C1 segment of cervical spinal cord (tissue), 14 donors: ENCODE measurements around the gene DLK2.
A peak's percentile ranks its signal among the peaks of the same experiment; 100 is the strongest.
"Not testable (repeated sequence)": the region's sequence is repeated elsewhere in the genome, so short reads cannot be mapped to it uniquely, and the experiment has no call there.

Experiments
- DNase-seq, 14 donors: peaks; one replicate each; lab custom pipeline; 2025; lab: John Stamatoyannopoulos, UW

Gene DLK2

GRCh38 chr6:43427406-43428111 is 27.8 kb downstream of the DLK2 start, which contains the start of gene ABCC10:
Gene ABCC10 (plus strand): TSS chr6:43427541. CDS start chr6:43427979, 438 bp downstream.
- peak; percentile 82 to 96 (median 92) for DNase-seq

DNA sequence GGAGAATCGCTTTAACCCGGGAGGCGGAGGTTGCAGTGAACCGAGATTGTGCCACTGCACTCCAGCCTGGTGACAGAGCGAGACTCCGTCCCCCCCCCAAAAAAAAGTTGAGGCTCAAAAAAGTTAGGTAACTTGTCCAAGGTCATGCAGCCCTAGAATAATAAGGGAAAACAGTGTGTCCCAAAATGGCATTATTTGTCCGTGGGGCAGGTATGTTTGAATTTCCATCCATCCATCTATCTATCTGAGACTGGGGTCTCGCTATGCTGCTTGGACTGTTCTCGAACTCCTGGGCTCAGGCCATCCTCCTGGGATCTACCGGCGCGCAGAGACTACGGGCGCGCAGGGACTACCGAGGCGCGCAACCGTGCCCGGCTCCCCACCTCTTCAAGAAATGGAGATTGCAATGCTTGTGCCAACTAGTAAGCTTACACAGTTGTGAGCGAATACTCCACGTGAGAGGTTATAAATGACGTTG is 28.4 kb downstream of the DLK2 start:
- no peak for DNase-seq

GRCh38 chr6:43425083-43425482 is 30.3 kb downstream of the DLK2 start:
- not testable (repeated sequence) for DNase-seq

DNA sequence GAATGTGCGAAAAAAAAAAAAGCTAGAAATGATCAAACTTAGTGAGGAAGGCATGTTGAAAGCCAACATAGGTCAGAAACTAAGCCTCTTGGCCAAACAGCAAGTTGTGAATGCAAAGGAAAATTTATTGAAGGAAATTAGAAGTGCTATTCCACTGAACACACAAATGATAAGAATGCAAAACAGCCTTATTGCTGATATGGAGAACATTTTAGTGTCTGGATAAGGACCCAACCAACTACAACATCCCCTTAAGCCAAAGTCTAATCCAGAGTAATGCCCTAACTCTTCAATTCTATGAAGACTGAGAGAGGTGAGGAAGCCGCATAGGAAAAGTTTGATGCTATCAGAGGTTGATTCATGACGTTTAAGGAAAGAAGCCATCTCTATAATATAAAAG is 33.5 kb downstream of the DLK2 start:
- no peak for DNase-seq

DNA sequence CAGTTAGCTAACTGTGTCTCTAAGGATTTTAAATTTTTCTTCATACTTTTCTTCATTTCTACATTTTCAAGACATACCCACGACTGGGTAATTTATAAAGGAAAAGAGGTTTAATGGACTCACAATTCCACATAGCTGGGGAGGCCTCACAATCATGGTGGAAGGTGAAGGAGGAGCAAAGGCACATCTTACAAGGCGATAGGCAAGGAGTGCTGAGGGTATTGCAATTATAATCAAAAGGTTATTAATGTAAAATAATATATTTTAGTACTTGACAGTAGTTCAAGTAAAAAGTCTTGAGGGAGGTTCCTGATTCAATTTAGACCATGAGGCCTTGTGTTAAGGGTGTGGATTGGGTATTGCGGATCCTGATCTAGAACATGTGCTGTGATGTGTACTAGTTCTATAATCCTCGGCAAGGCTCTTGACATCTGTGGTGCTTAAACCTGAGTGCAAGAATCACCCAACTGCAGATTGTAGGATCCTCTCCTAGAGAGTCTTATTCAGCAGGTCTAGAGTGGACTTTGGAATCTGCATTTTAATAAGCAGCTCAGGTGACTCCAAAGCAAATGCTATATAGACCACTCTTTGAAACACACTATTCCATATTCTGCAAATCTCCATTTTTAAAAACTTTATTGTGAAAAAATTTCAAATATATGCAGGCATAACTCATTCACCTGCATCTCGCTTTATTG is 35.2 kb downstream of the DLK2 start:
- DNase-seq = no peak

- no peak for DNase-seq
Measured at GRCh38 chr6:43416935-43417334, 38.4 kb downstream of the DLK2 start.

GRCh38 chr6:43415275-43415674 is 40.1 kb downstream of the DLK2 start:
- DNase-seq = not testable (repeated sequence)

GRCh38 chr6:43413002-43413401 is 42.3 kb downstream of the DLK2 start:
- DNase-seq = no peak

DNA sequence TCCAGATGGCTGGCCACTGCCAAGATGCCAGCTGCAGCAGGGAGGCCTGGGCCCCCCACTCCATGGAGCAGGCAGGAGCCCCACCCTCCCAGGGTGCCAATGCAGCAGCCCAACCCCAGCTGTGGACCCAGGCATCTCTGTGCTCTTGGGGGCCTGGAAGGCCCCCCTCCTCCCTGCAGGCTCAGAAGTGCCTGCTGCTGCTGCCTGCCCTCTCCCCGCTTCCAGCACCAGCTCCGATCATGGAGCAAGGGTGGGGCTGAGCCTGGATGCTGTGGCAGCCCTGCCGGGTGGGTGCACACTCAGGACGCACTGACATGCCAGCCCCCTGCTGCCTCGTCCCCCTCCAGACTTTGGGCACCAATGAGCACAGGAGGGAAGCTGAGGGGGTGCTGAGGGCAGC is 42.8 kb downstream of the DLK2 start:
- no peak for DNase-seq

DNA sequence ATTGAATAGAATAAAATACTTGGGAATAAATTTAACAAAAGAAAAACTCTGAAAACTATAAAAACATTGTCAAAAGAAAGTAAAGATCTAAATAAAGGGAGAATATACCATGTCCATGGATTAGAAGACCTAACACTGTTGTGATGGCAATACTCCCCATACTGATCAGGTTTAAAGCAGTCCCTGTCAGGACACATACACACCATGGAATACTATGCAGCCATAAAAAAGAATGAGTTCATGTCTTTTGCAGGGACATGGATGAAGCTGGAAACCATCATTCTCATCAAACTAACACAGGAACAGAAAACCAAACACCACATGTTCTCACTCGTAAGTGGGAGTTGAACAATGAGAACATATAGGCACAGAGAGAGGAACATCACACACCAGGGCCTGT is 44.6 kb downstream of the DLK2 start:
- DNase-seq = not testable (repeated sequence)

GRCh38 chr6:43408259-43408658 is 47.1 kb downstream of the DLK2 start:
- DNase-seq = no peak

DNA sequence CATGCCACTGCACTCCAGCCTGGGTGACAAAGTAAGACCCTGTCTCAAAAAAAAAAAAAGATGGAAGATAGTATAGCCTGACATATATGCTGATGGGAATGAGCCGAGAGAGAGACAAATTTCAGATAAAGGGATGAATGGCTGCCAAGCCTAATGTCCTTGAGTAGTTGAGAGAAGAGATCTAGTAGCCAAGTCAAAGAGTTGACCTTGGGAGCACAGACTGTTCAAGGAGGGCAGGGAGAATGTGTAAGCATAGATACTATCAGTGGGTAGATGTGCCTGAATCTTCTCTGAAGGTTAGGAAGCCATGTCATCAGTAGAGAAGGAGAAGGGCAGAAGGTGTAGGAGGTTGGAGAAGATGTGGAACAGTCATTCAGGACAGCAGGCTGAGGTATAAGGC is 48.1 kb downstream of the DLK2 start:
- no peak for DNase-seq

DNA sequence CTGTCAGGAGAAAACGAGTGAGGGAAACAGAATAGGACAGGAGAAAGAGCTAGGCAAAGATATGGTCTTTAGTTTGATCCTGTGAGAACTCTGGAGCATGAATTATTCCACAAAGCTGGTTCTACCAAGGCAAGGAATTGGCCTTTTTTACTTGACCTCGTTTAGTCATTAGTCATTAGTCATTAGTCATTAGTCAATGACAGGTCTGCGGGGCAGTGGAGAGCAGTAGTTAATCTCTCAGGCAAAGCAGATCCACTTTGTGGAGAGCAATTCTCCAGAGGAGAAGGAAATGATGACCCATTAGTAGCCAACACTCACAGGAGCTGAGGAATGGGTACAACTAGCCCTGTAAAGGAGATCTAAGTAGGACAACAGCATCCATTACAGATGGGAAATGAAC is 50.0 kb downstream of the DLK2 start:
- DNase-seq = no peak

- no peak for DNase-seq
Measured at GRCh38 chr6:43402820-43403219, 52.5 kb downstream of the DLK2 start.

GRCh38 chr6:43401730-43402129 is 53.6 kb downstream of the DLK2 start:
- no peak for DNase-seq
